T1000 (cell line): ENCODE results near the gene SMAD7.
A peak's percentile ranks its signal among the peaks of the same experiment; 100 is the strongest.

Experiments
- DNase-seq: peaks from one replicate; lab custom pipeline; 2025; ENCODE audit warnings: mixed read lengths; lab: John Stamatoyannopoulos, UW

The SMAD7 gene

GRCh38 chr18:48944634-48945033 lies 6.1 kb downstream of the SMAD7 start:
- no peak for DNase-seq

DNA sequence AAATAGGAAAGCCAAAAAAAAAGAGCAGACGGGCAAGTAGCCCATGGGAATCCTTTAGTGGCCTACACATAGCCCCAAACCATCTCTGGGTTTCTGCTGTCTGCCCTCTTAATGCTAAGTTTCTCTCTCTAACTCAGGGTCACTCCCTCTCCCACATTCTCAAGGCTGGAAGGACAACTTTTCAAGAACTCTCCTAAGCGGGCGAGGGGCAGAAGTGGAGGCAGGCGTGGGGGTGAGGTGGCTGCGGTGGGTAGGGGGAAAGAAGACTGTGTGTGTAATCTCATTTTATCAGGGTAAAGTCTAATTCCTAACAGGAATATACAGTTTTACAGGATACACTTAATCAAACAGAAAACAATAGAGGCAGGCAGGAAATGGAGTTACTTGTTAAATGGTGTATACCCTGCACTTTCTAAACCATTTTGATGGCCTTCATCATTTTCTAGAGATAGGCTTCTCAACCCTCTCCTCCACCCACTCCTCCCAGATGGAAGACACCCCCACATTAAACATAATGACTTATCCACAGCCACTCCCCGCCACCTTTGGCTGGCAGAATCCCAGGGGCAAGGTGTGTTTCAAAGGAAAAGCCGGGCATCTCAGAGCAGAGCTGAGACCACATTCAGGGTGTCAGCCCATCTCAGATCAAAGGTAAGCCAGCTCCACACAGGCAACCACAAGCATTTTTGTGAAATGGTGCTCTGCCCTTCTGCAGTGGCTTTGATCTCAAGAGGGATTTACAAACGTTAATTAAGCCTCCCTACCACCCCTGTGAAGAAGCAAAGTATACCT lies 6.8 kb downstream of the SMAD7 start:
- no peak for DNase-seq

- DNase-seq: no peak
These were observed 7.4 kb downstream of the SMAD7 start for GRCh38 chr18:48943333-48943732.

GRCh38 chr18:48942554-48943261 lies 8.1 kb downstream of the SMAD7 start:
- DNase-seq: peak; percentile 67

- DNase-seq: no peak
These were observed 8.7 kb downstream of the SMAD7 start for GRCh38 chr18:48942086-48942485.

DNA sequence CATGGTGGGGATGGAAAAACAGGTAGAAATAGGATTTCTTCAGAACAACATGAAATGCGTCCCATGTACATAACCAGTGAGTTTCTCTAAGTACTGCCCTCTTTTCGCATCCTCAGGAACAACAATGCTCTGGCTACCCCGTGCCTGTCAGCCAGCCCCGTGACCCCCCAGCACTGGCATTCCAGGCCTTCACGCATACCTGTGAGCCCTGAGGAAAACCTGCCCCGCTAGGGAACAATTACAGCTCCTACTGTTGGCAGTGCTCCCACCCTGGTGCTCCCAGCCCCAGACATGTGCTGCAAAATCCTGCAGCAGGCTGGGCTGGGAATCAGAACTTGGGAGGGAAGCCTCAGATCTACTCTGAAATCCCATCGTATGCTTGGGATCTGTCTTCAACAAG lies 9.1 kb downstream of the SMAD7 start:
- no peak for DNase-seq

GRCh38 chr18:48940854-48941611 lies 9.7 kb downstream of the SMAD7 start:
- DNase-seq: no peak

GRCh38 chr18:48939205-48940097 lies 11.3 kb downstream of the SMAD7 start:
- no peak for DNase-seq

- DNase-seq: no peak
These were observed 11.9 kb downstream of the SMAD7 start for GRCh38 chr18:48938827-48939204.

- DNase-seq: no peak
These were observed 12.7 kb downstream of the SMAD7 start for GRCh38 chr18:48937869-48938750.

GRCh38 chr18:48935433-48935774 lies 15.4 kb downstream of the SMAD7 start:
- DNase-seq: no peak

GRCh38 chr18:48934723-48935432 lies 15.9 kb downstream of the SMAD7 start:
- no peak for DNase-seq

- no peak for DNase-seq
These were observed 16.4 kb downstream of the SMAD7 start for GRCh38 chr18:48934415-48934722.

GRCh38 chr18:48933578-48934414 lies 17.0 kb downstream of the SMAD7 start:
- no peak for DNase-seq

DNA sequence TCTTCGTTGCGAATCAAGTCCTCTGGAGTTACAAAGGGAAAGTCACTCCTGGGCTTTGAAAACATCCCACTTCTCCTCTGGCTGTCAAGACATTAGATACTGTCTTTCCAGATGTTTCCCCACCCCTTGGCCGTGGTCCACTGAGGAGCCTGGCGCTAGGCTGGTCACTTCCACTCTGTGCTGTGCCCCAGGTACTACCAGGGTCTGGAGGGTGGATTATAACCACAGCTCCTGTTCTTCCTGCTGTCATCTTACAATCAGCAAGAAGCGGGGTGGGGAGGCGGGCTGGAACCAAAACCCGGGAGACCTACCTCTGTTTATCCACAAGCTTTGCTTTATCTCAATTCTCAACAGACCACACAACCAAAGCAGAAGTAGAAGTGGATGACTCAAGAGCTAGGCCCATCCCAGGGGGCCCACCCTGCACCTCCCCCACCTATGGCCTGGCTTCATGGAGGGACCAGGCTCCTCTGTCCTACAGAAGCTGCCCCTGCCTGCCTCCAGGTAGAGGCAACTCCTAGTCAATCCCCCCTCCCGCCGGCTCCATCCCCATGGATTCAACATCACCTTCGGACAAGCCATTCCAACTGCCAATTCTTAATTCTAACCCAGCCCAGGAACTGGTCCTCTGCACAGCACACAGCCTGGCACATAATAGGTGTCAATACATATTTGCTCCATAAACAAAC lies 17.8 kb downstream of the SMAD7 start:
- no peak for DNase-seq

DNA sequence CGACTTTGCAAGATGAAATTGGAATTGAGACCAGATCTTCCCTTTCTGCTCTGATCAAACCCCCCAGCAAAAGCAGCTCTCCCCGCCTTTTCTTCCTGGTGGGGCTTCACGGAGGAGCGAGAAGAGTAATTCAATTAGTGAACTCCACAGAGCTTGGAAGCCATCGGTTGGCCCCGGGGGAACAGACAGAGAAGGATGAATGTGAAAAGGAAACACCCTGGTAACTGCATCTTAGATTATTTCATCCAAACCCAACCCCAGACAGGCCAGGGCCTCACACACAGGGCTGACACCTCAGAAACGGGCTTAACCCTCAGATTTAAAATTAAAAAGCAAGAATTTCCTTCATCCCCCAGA lies 18.3 kb downstream of the SMAD7 start:
- DNase-seq: no peak

- DNase-seq: no peak
These were observed 18.9 kb downstream of the SMAD7 start for GRCh38 chr18:48931680-48932461.

DNA sequence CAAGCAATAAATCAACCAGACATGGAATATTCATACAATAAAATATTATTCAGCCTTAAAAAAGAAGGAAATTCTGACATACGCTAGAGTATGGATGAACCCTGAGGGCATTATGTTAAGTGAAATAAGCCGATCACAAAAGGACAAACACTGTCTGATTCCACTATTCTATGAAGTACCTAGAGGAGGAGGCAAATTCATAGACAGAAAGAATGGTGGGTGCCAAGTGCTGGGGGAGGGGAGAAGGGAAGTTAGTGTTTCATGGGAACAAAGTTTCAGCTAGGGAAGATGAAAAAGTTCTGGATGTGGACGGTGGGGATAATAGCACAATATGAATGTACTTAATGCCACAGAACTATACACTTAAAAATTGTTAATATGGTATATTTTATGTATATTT lies 19.8 kb downstream of the SMAD7 start:
- DNase-seq: no peak
